ENCODE data around the gene ZNF385C. TPM values are rescaled to one million over a fixed set of nuclear protein-coding genes. Genes with fewer than 3 reads are reported as not detected.

Gene ZNF385C
- total and polyA plus RNA-seq, 2 of the 13 experiments (the other 11 are each of a cell fraction or from before 2014, with no cell fraction given): 2.3 to 6.1 TPM

GRCh38 chr17:42016941-42017865 lies 81.1 kb downstream of the ZNF385C start, which contains the start of gene DNAJC7 (continued):
- TF ChIP-seq ZNF235 (CRISPR knock-in tag; IDR thresholded peaks at IDR 0.05; ENCODE audit: borderline replicate concordance) (peak; percentile 98; the same call in 1 of the 2 replicates), ZNF703 (CRISPR knock-in tag; IDR thresholded peaks at IDR 0.05; ENCODE audit: borderline replicate concordance) (no peak), AHR (CRISPR knock-in tag; IDR thresholded peaks at IDR 0.05) (peak; percentile 88), HOXD1 (CRISPR knock-in tag; IDR thresholded peaks at IDR 0.05) (peak; percentile 62; the same call in 1 of the 2 replicates), RBM22 (optimal IDR thresholded peaks at IDR 0.05; ENCODE audit: low read length) (no peak), TFAP4 (IDR thresholded peaks at IDR 0.05; ENCODE audit: borderline replicate concordance, low read depth) (peak; percentile 77; the same call in 1 of the 2 replicates), ZFP62 (CRISPR knock-in tag; IDR thresholded peaks at IDR 0.05) (no peak), RARA (CRISPR knock-in tag; IDR thresholded peaks at IDR 0.05) (peak; percentile 33; the same call in 1 of the 2 replicates), SRSF9 (IDR thresholded peaks at IDR 0.05; ENCODE audit: borderline replicate concordance, insufficient read depth, low read depth, low read length, poor library complexity, severe bottlenecking) (no peak), PLSCR1 (CRISPR knock-in tag; IDR thresholded peaks at IDR 0.05; ENCODE audit: borderline replicate concordance) (no peak), SMARCE1 (IDR thresholded peaks at IDR 0.05; ENCODE audit: borderline replicate concordance) (no peak), MAF1 (CRISPR knock-in tag; IDR thresholded peaks at IDR 0.05; ENCODE audit: borderline replicate concordance) (peak; percentile 89), ZNF563 (CRISPR knock-in tag; IDR thresholded peaks at IDR 0.05) (peak; percentile 90), RELA (CRISPR knock-in tag; IDR thresholded peaks at IDR 0.05) (peak; percentile 88), SAP130 (CRISPR knock-in tag; IDR thresholded peaks at IDR 0.05; ENCODE audit: low read depth) (peak; percentile 95), ZNF552 (CRISPR knock-in tag; IDR thresholded peaks at IDR 0.05; ENCODE audit: borderline replicate concordance) (peak; percentile 78), DMAP1 (CRISPR knock-in tag; IDR thresholded peaks at IDR 0.05) (peak; percentile 94), TRAFD1 (CRISPR knock-in tag; IDR thresholded peaks at IDR 0.05; ENCODE audit: borderline replicate concordance) (no peak), RFX1 (IDR thresholded peaks at IDR 0.05) (peak; percentile 79), ZBTB3 (CRISPR knock-in tag; IDR thresholded peaks at IDR 0.05; ENCODE audit: borderline replicate concordance, low read depth) (no peak; the same call in 1 of the 2 replicates), WIZ (CRISPR knock-in tag; IDR thresholded peaks at IDR 0.05) (no peak; the same call in 1 of the 2 replicates), PAX8 (CRISPR knock-in tag; IDR thresholded peaks at IDR 0.05; ENCODE audit: borderline replicate concordance) (peak; percentile 87), MTA1 (CRISPR knock-in tag; IDR thresholded peaks at IDR 0.05; ENCODE audit: borderline replicate concordance) (peak; percentile 92), ZNF768 (CRISPR knock-in tag; IDR thresholded peaks at IDR 0.05) (peak; percentile 83), TIGD3 (CRISPR knock-in tag; IDR thresholded peaks at IDR 0.05; ENCODE audit: borderline replicate concordance) (0 out of 2 replicates have a peak, but pooled peaks have one; percentile 47), ZZZ3 (CRISPR knock-in tag; IDR thresholded peaks at IDR 0.05; ENCODE audit: borderline replicate concordance) (peak; percentile 72; the same call in 1 of the 2 replicates)
